ENCODE results near the gene SLC17A4.
"Not testable (repeated sequence)": the region's sequence is repeated elsewhere in the genome, so short reads cannot be mapped to it uniquely, and the experiment has no call there.

SLC17A4 gene

GRCh38 chr6:25754535-25754934, at the start of gene SLC17A4:
Gene SLC17A4 (plus strand): TSS chr6:25754742. CDS start chr6:25761963, 7,221 bp downstream.
- no peak for DNase-seq (ENCODE audit: low read depth in 2 of 2, low spot score in 1 of 2)

- DNase-seq (ENCODE audit: low read depth in 2 of 2, low spot score in 1 of 2), result no peak
Measured at GRCh38 chr6:25706314-25707014, 48.1 kb upstream of the SLC17A4 start.

GRCh38 chr6:25709761-25710160, 44.8 kb upstream of the SLC17A4 start:
- no peak for DNase-seq (ENCODE audit: low read depth in 2 of 2, low spot score in 1 of 2)

GRCh38 chr6:25710287-25710686, 44.3 kb upstream of the SLC17A4 start:
- no peak for DNase-seq (ENCODE audit: low read depth in 2 of 2, low spot score in 1 of 2)

- DNase-seq (ENCODE audit: low read depth in 2 of 2, low spot score in 1 of 2), result no peak
Measured at GRCh38 chr6:25713824-25714223, 40.7 kb upstream of the SLC17A4 start.

GRCh38 chr6:25714765-25715164, 39.8 kb upstream of the SLC17A4 start:
- DNase-seq (ENCODE audit: low read depth in 2 of 2, low spot score in 1 of 2), result no peak

- no peak for DNase-seq (ENCODE audit: low read depth in 2 of 2, low spot score in 1 of 2)
Measured at GRCh38 chr6:25715794-25716193, 38.7 kb upstream of the SLC17A4 start.

- no peak for DNase-seq (ENCODE audit: low read depth in 2 of 2, low spot score in 1 of 2)
Measured at GRCh38 chr6:25717866-25718740, 36.4 kb upstream of the SLC17A4 start.

- no peak for DNase-seq (ENCODE audit: low read depth in 2 of 2, low spot score in 1 of 2)
Measured at GRCh38 chr6:25726122-25726911, 28.2 kb upstream of the SLC17A4 start.

GRCh38 chr6:25727028-25727427, 27.5 kb upstream of the SLC17A4 start:
- DNase-seq (ENCODE audit: low read depth in 2 of 2, low spot score in 1 of 2), result no peak

GRCh38 chr6:25730907-25731306, 23.6 kb upstream of the SLC17A4 start:
- no peak for DNase-seq (ENCODE audit: low read depth in 2 of 2, low spot score in 1 of 2)

GRCh38 chr6:25731721-25732120, 22.8 kb upstream of the SLC17A4 start:
- DNase-seq (ENCODE audit: low read depth in 2 of 2, low spot score in 1 of 2), result no peak

GRCh38 chr6:25732468-25733198, 21.9 kb upstream of the SLC17A4 start:
- no peak for DNase-seq (ENCODE audit: low read depth in 2 of 2, low spot score in 1 of 2)

- DNase-seq (ENCODE audit: low read depth in 2 of 2, low spot score in 1 of 2), result no peak
Measured at GRCh38 chr6:25735261-25735660, 19.3 kb upstream of the SLC17A4 start.

- no peak for DNase-seq (ENCODE audit: low read depth in 2 of 2, low spot score in 1 of 2)
Measured at GRCh38 chr6:25743868-25744267, 10.7 kb upstream of the SLC17A4 start.

- DNase-seq (ENCODE audit: low read depth in 2 of 2, low spot score in 1 of 2), result no peak
Measured at GRCh38 chr6:25745836-25746235, 8.7 kb upstream of the SLC17A4 start.

- DNase-seq (ENCODE audit: low read depth in 2 of 2, low spot score in 1 of 2), result no peak
Measured at GRCh38 chr6:25746968-25747367, 7.6 kb upstream of the SLC17A4 start.

- DNase-seq (ENCODE audit: low read depth in 2 of 2, low spot score in 1 of 2), result no peak
Measured at GRCh38 chr6:25747477-25747876, 7.1 kb upstream of the SLC17A4 start.

GRCh38 chr6:25748049-25748448, 6.5 kb upstream of the SLC17A4 start:
- no peak for DNase-seq (ENCODE audit: low read depth in 2 of 2, low spot score in 1 of 2)

- not testable (repeated sequence) for DNase-seq (ENCODE audit: low read depth in 2 of 2, low spot score in 1 of 2)
Measured at GRCh38 chr6:25748601-25749517, 5.7 kb upstream of the SLC17A4 start.
